ENCODE results near the gene SERPINA3. TPM values are rescaled to one million over a fixed set of nuclear protein-coding genes. Genes with fewer than 3 reads are reported as not detected.
A peak's percentile ranks its signal among the peaks of the same experiment; 100 is the strongest.

SERPINA3 gene
- total RNA-seq, 1 donor from 2014 or later: not detected

DNA sequence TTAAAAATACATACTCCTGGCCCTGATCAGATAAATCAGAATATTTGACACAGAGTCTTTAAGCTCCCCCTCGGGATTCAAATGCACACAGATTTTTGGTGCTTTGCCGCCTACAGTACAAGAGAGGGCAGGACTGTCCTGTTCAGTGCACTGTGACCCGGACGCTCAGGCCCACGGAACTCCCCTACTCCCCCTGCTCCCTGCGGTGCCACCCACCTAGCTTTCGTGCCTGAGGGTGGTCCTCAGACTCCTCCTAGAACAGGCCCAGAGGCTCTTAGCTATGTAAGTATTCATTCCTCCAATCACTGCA, 13.7 kb upstream of the SERPINA3 start:
- H3K27me3 Mint-ChIP-seq (ENCODE audit: low read depth): peaks cover 45% of the 10 kb centered on the region
- H3K9me3 Mint-ChIP-seq: no peaks in the 10 kb centered on the region
- peak overlapping the region; percentile 13 for H3K27ac Mint-ChIP-seq (ENCODE audit: unreplicated experiment)
- no peak overlapping the region for H3K4me3 Mint-ChIP-seq
- TF ChIP-seq, protein P1, sequence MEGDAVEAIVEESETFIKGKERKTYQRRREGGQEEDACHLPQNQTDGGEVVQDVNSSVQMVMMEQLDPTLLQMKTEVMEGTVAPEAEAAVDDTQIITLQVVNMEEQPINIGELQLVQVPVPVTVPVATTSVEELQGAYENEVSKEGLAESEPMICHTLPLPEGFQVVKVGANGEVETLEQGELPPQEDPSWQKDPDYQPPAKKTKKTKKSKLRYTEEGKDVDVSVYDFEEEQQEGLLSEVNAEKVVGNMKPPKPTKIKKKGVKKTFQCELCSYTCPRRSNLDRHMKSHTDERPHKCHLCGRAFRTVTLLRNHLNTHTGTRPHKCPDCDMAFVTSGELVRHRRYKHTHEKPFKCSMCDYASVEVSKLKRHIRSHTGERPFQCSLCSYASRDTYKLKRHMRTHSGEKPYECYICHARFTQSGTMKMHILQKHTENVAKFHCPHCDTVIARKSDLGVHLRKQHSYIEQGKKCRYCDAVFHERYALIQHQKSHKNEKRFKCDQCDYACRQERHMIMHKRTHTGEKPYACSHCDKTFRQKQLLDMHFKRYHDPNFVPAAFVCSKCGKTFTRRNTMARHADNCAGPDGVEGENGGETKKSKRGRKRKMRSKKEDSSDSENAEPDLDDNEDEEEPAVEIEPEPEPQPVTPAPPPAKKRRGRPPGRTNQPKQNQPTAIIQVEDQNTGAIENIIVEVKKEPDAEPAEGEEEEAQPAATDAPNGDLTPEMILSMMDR (conservative IDR thresholded peaks at IDR 0.05): no peak
- no peaks in the 10 kb centered on the region for H3K36me3 Mint-ChIP-seq (ENCODE audit: low read depth)
- DNase-seq (ENCODE audit: low read depth, low spot score): no peak
- peaks cover 56% of the 10 kb centered on the region for H3K4me1 Mint-ChIP-seq

DNA sequence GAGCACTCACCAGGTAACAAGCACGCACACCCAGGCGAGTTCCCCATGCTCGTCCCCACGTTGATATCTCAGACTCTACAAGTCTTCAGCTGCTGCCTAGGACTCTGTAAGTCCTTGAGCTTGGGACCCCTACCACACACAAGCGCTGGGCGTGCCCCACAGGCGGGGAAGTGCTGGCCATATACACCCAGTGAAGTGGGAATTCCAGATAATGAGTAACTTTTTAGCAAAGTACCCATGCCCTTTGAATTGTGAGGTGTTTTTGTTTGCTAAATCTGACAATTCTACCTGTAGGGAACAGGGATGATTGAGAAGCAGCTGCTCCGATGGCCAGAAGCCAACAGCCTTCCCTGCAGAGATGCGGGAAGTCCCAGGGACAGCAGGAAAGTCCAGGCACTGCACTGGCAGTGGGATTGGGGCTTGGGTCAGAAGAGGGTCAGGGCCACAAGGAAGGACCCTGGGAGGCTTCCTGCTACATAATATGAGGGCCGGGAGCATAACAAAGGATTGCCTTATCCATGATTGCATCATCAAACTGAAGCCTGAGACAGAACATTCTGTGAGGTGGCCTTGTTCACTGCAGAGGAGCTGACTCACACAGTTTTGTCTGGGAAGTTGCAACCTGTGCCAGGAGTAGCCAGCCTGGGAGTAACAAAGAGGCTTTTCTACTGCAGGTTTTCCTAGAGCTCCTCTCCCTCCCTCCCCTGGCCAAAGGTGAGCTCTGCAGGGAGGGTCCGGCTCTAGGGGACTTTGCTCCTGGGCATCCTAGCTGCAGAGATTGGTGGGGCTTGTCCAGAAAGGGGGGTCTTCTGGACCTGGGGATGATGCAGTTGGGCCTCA, 13.2 kb upstream of the SERPINA3 start:
- peak overlapping the region; percentile 96 for H3K27ac Mint-ChIP-seq (ENCODE audit: unreplicated experiment)
- TF ChIP-seq, protein P1 (conservative IDR thresholded peaks at IDR 0.05): no peak
- H3K9me3 Mint-ChIP-seq: no peaks in the 10 kb centered on the region
- peak; percentile 16 for DNase-seq (ENCODE audit: low read depth, low spot score)
- H3K4me3 Mint-ChIP-seq: peak overlapping the region; percentile 52
- peaks cover 54% of the 10 kb centered on the region for H3K4me1 Mint-ChIP-seq
- H3K27me3 Mint-ChIP-seq (ENCODE audit: low read depth): peaks cover 39% of the 10 kb centered on the region
- no peaks in the 10 kb centered on the region for H3K36me3 Mint-ChIP-seq (ENCODE audit: low read depth)

DNA sequence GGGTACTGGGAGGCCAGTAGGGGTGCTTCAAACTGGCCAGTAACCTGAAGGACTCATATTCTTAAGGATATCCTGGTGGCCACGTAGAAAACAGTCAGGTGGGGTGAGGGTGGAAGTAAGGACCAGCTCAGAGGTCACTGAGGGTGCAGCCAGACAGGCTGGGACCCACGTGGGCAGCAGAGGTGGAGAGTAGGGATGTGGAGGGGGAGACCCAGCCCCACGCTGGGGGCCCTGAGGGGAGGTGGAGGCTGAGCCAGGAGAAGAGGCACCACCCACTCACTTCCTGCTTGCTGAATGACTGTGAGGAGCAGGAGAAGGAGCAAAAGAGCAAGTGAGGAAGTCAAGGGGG, 12.6 kb upstream of the SERPINA3 start:
- Mint-ChIP-seq H3K4me1 (peaks cover 50% of the 10 kb centered on the region), H3K27me3 (ENCODE audit: low read depth) (peaks cover 33% of the 10 kb centered on the region), H3K27ac (ENCODE audit: unreplicated experiment) (peak overlapping the region; percentile 96), H3K36me3 (ENCODE audit: low read depth) (no peaks in the 10 kb centered on the region), H3K4me3 (peak overlapping the region; percentile 52), H3K9me3 (no peaks in the 10 kb centered on the region)
- no peak for DNase-seq (ENCODE audit: low read depth, low spot score)
- TF ChIP-seq, protein P1 (conservative IDR thresholded peaks at IDR 0.05): no peak

DNA sequence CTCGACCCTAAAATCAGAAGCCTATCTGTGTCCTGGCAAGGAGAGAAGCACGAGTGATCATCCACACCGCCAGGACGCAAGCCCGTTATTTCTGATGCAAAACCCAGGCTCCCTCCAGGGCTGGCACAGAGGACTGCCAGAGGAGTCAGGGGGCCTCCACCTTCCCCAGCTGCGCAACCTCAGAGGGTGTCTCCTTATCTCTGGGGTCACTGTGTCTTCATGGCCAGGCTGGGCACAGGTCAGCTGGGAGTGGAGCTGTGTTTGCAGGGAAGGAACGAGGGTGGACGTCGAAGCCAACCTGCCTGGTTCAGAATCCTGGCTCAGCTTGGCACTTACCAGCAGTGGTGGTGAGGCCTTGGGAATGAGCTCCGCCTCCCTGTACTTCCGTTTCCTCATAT, 12.0 kb upstream of the SERPINA3 start:
- no peaks in the 10 kb centered on the region for H3K9me3 Mint-ChIP-seq

DNA sequence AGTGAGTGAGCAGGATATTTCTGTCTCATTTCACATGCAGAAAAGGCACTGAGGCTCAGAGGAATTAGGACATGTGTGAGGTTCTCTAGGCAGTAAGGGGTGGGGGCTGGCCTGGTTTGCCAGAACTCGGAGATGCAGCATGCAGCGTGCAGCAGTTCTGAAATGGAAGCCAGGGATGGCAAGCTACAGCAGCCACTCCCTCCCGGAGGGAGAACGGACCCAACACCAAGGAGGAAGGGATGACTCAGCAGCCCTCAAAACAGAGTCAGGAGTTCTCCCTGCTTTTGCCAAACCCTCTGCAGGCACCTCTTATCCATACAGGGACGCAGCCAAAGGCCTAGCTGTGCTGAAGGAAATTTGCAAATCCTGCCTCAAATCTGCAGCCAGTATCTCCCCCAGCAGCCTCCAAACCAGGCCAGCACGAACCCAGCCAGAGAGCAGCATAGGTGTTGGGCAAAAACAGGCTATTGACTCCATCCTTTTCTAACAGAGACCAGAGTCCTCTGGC, 10.3 kb upstream of the SERPINA3 start:
- Mint-ChIP-seq H3K4me3 (no peak overlapping the region), H3K9me3 (no peaks in the 10 kb centered on the region), H3K27me3 (ENCODE audit: low read depth) (peaks cover 15% of the 10 kb centered on the region), H3K27ac (ENCODE audit: unreplicated experiment) (peak overlapping the region; percentile 43), H3K36me3 (ENCODE audit: low read depth) (no peaks in the 10 kb centered on the region), H3K4me1 (peaks cover 34% of the 10 kb centered on the region)
- TF ChIP-seq, protein P1 (conservative IDR thresholded peaks at IDR 0.05): no peak
- no peak for DNase-seq (ENCODE audit: low read depth, low spot score)

More for the DNA sequence above, 12.0 kb upstream of the SERPINA3 start:
- Mint-ChIP-seq H3K4me1 (peaks cover 46% of the 10 kb centered on the region), H3K36me3 (ENCODE audit: low read depth) (no peaks in the 10 kb centered on the region), H3K27ac (ENCODE audit: unreplicated experiment) (no peak overlapping the region), H3K27me3 (ENCODE audit: low read depth) (peaks cover 29% of the 10 kb centered on the region), H3K4me3 (no peak overlapping the region)
- DNase-seq (ENCODE audit: low read depth, low spot score): no peak
- TF ChIP-seq, protein P1 (conservative IDR thresholded peaks at IDR 0.05): no peak

Measured in neural crest cell (in vitro differentiated cells).